ENCODE measurements around the gene SPON2.

The SPON2 gene

GRCh38 chr4:1195109-1195671, 22.8 kb upstream of the SPON2 start:
- DNase-seq (ENCODE audit: low read depth in 2 of 3, low spot score in 1 of 3), result no peak

GRCh38 chr4:1194010-1194900, 21.9 kb upstream of the SPON2 start:
- no peak for DNase-seq (ENCODE audit: low read depth in 2 of 3, low spot score in 1 of 3)

GRCh38 chr4:1193206-1194009, 21.0 kb upstream of the SPON2 start:
- DNase-seq (ENCODE audit: low read depth in 2 of 3, low spot score in 1 of 3), result no peak

- no peak for DNase-seq (ENCODE audit: low read depth in 2 of 3, low spot score in 1 of 3)
Observed at GRCh38 chr4:1192493-1193205, 20.3 kb upstream of the SPON2 start.

GRCh38 chr4:1192091-1192492, 19.7 kb upstream of the SPON2 start:
- DNase-seq (ENCODE audit: low read depth in 2 of 3, low spot score in 1 of 3), result no peak

- DNase-seq (ENCODE audit: low read depth in 2 of 3, low spot score in 1 of 3), result no peak
Observed at GRCh38 chr4:1191621-1192020, 19.2 kb upstream of the SPON2 start.

- DNase-seq (ENCODE audit: low read depth in 2 of 3, low spot score in 1 of 3), result peak in 1 of 3 donors; percentile 31
Observed at GRCh38 chr4:1187182-1187581, 14.8 kb upstream of the SPON2 start.

GRCh38 chr4:1183985-1184773, 11.8 kb upstream of the SPON2 start:
- DNase-seq (ENCODE audit: low read depth in 2 of 3, low spot score in 1 of 3), result no peak

- DNase-seq (ENCODE audit: low read depth in 2 of 3, low spot score in 1 of 3), result no peak
Observed at GRCh38 chr4:1182313-1182712, 9.9 kb upstream of the SPON2 start.

- DNase-seq (ENCODE audit: low read depth in 2 of 3, low spot score in 1 of 3), result no peak
Observed at GRCh38 chr4:1180663-1181062, 8.3 kb upstream of the SPON2 start.

GRCh38 chr4:1179976-1180375, 7.6 kb upstream of the SPON2 start:
- no peak for DNase-seq (ENCODE audit: low read depth in 2 of 3, low spot score in 1 of 3)

GRCh38 chr4:1179089-1179441, 6.7 kb upstream of the SPON2 start:
- no peak for DNase-seq (ENCODE audit: low read depth in 2 of 3, low spot score in 1 of 3)

GRCh38 chr4:1178300-1179088, 6.1 kb upstream of the SPON2 start:
- DNase-seq (ENCODE audit: low read depth in 2 of 3, low spot score in 1 of 3), result no peak

GRCh38 chr4:1177274-1178141, 5.1 kb upstream of the SPON2 start:
- DNase-seq (ENCODE audit: low read depth in 2 of 3, low spot score in 1 of 3), result no peak

GRCh38 chr4:1176398-1177273, 4.3 kb upstream of the SPON2 start:
- DNase-seq (ENCODE audit: low read depth in 2 of 3, low spot score in 1 of 3), result no peak

GRCh38 chr4:1175635-1176229, 3.3 kb upstream of the SPON2 start:
- no peak for DNase-seq (ENCODE audit: low read depth in 2 of 3, low spot score in 1 of 3)

- DNase-seq (ENCODE audit: low read depth in 2 of 3, low spot score in 1 of 3), result no peak
Observed at GRCh38 chr4:1174941-1175634, 2.7 kb upstream of the SPON2 start.

Data from stimulated activated CD4-positive, alpha-beta T cell treated with anti-CD3 and anti-CD28 coated beads, Interleukin-12 subunit alpha, Interleukin-12 subunit beta, amount 100 ng/mL, for 48 hours (primary cell).